DMS153 (cell line): ENCODE data around the gene ELP5.

Experiments
- DNase-seq: peaks from one replicate; lab custom pipeline; 2025; lab: John Stamatoyannopoulos, UW

The ELP5 gene

GRCh38 chr17:7256766-7257456, 4.9 kb downstream of the ELP5 start:
- DNase-seq = no peak

DNA sequence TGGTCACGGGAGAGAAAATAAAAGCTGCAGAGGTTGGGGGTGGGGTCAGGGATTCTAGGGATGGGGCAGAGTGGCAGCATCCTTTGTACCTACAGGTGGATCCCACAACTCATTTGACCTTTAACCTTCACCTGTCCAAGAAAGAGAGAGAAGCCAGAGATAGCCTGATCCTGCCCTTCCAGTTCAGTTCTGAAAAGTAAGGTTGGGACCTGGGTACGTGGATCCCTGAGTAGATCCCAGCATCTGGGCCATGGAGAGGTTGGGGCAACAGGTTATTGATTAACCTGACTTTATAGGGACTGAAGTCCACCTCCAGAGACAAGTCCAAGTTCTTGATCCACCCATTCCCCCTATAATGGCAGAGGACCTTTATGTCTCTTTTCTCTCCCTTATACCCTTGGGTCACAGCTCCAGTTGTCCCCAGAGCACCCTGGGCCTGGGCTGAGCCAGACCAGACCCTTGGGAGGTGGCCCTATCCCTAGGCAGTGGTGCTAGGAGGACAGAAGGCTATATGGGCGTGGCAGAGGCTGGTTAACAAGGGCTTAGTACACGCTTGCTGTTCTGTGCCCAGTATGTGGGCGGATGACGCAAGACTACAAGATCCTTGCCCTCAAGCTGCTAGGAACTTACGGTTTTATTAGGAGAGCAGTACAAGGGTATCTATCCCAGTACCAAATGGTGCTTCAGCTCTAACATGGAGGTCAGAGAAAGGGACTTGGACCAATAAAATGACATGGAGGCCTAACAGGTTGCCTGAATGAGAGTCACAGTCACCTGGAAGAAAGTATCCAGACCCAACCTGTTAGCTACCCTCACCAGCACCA, 6.9 kb downstream of the ELP5 start:
- DNase-seq = no peak

GRCh38 chr17:7259555-7259889, 7.5 kb downstream of the ELP5 start:
- no peak for DNase-seq

DNA sequence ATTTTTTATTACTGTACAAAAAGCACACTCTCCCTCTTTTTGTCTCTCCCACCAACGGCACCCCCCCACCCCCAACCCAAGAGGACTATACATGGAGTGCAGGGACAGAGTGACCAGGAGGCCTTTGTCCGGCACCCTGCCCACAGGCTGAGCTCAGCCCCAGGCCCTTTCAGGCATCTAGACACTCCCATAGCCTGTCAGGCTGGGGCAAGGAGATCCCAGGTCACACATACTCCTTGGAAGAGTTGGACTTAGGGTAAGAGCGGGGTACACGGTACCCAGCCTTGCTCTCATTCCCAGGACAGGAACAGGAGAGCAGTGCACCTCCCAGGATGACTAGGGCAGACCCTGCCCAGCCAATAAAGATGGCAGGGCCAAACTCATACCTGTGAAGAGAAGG, 8.1 kb downstream of the ELP5 start:
- DNase-seq = no peak

DNA sequence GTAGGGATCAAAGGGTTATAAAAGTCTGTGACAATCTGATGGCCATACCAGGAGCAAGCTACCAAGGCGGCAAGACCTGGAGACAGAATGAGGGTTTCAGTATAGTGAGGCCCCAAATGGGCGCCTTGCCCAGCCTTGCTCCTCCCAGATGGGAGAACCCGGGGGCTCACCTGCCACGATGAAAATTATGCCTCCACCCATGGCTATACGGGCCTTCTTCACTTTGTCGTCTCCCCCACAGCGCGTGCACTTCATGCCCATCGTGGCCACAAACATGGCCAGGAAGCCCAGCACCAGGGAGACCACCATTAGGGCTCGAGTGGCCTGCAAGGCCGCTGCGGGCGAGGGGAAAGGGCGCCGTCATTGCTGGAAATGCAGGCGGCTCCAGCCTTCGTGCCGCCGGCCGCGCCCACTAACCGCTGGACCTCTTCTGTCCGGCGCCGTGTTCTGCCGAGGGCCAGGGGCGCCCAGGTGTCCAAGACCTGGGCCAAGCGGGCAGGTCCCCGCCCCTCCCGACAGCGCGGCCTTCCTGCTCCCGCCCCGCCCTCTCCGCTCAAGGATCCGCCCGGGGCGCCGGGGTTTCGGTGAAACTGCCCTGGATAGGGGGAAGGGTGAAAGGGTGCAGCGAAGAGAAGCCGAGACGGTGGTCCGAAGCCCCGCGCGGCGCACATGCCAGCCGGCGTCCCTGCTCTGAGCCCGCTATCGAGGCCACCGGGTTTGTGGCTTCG, 8.8 kb downstream of the ELP5 start:
- DNase-seq = peak; percentile 27

- no peak for DNase-seq
Observed at GRCh38 chr17:7261379-7262191, 9.6 kb downstream of the ELP5 start.

DNA sequence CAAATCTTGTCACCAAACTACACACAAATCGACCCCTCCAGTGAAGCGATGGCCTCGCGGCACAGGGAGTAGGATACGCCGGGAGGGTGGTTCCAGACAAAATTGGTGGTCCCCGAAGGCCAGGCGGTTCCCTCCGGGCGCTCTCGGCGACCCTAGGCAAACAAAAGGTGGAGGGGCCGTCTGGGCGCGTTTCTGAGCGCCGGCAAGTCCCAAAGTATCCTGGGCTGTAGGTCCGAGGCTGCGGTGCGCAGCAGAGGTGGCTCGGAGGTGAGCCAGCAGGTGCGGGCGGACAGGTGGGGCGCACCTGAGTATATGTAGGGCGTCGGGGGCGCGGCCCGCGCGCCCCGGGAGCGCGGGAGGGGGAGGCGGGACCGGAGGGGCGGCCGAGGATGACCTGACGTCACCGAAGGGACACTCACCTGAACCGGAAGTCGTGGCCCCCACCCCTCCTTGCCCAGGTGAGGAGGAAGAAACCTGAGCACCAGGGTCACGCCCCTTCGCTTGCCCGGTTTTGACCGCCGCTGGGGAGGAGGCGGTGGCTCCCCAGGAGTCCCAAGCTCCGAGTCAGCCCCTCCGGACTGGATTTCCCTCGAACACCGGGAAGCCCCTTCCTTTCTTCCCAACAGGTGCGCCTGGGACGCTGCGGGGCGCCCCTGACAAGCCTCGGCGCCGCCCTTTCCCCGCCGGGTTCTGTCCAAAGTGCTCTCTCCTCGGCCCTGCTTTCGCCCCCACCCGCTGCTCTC, 10.3 kb downstream of the ELP5 start, which contains the start of gene CLDN7:
CLDN7 (minus strand) TSS at position 287 of the 743 bp plus-strand sequence. CDS start 435 bp downstream, outside the sequence.
- DNase-seq = peak; percentile 81

GRCh38 chr17:7262935-7263800, 11.2 kb downstream of the ELP5 start:
- no peak for DNase-seq

GRCh38 chr17:7263801-7264078, 11.7 kb downstream of the ELP5 start:
- no peak for DNase-seq

DNA sequence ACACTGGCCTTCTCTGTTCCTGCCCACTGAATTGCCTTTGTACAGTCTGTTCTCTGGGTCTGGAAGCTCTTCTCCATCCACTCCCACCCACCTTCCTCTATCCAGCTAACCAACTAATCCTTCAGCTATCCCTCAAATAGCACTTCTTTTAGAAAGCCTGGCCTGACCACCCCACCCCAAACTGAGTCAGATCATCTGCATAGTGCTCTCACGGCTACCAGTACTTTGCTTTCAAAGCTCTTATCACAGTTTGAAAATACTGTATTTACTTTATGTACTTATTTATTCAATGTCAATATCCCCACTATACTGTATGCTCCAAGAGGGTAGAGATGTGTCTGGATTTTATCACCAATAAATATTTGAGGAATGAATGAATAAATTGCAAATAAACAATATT, 14.8 kb downstream of the ELP5 start:
- DNase-seq = no peak

GRCh38 chr17:7279448-7279847, 27.4 kb downstream of the ELP5 start:
- DNase-seq = no peak

- DNase-seq = peak; percentile 81
Observed at GRCh38 chr17:7280519-7281073, 28.6 kb downstream of the ELP5 start.

- peak; percentile 64 for DNase-seq
Observed at GRCh38 chr17:7281074-7281952, 29.3 kb downstream of the ELP5 start, which contains the start of gene SLC2A4. Gene SLC2A4, plus strand, starts transcription at chr17:7281718. Its CDS starts 217 bp downstream, at chr17:7281935.

GRCh38 chr17:7281953-7282751, 30.1 kb downstream of the ELP5 start:
- DNase-seq = no peak

- no peak for DNase-seq
Observed at GRCh38 chr17:7282752-7283321, 30.8 kb downstream of the ELP5 start.

DNA sequence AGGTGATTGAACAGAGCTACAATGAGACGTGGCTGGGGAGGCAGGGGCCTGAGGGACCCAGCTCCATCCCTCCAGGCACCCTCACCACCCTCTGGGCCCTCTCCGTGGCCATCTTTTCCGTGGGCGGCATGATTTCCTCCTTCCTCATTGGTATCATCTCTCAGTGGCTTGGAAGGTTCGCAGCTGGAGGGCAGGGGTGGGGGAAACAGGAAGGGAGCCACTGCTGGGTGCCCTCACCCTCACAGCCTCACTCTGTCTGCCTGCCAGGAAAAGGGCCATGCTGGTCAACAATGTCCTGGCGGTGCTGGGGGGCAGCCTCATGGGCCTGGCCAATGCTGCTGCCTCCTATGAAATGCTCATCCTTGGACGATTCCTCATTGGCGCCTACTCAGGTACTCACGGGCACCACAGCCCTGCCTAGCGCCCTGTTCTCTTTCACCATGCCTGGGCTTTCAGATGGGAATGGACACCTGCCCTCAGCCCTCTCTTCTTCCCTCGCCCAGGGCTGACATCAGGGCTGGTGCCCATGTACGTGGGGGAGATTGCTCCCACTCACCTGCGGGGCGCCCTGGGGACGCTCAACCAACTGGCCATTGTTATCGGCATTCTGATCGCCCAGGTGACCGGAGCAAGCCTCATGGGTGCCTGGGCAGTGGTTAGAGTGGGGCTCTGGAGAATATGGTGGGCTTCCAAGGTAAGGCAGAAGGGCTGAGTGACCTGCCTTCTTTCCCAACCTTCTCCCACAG, 31.6 kb downstream of the ELP5 start:
- DNase-seq = no peak

GRCh38 chr17:7284911-7285310, 32.9 kb downstream of the ELP5 start:
- DNase-seq = no peak
